ENCODE results near the gene PXDN.

Gene PXDN

GRCh38 chr2:1691366-1691765, 52.9 kb downstream of the PXDN start (continued):
- no peak for TF ChIP-seq ZNF398 (tag by site-specific recombination; IDR thresholded peaks at IDR 0.05)
- TF ChIP-seq ZNF529 (tag by site-specific recombination; IDR thresholded peaks at IDR 0.05; ENCODE audit: insufficient replicate concordance) = no peak
- TF ChIP-seq ZNF121 (tag by site-specific recombination; IDR thresholded peaks at IDR 0.05) = no peak
- TF ChIP-seq ZNF777 (tag by site-specific recombination; IDR thresholded peaks at IDR 0.05; ENCODE audit: borderline replicate concordance) = no peak
- TF ChIP-seq ZNF184 (tag by site-specific recombination; IDR thresholded peaks at IDR 0.05) = no peak
- no peak for TF ChIP-seq ZNF391 (tag by site-specific recombination; IDR thresholded peaks at IDR 0.05; ENCODE audit: borderline replicate concordance, low read depth)
- TF ChIP-seq ZNF114 (tag by site-specific recombination; IDR thresholded peaks at IDR 0.05) = no peak
- TF ChIP-seq ZBTB8A (tag by site-specific recombination; IDR thresholded peaks at IDR 0.05) = no peak
- no peak for TF ChIP-seq ZSCAN4 (tag by site-specific recombination; IDR thresholded peaks at IDR 0.05)
- TF ChIP-seq ZNF239 (tag by site-specific recombination; IDR thresholded peaks at IDR 0.05) = no peak
- TF ChIP-seq ZNF2 (tag by site-specific recombination; IDR thresholded peaks at IDR 0.05) = no peak

GRCh38 chr2:1690056-1690775, 54.1 kb downstream of the PXDN start:
- Histone ChIP-seq H3K27ac (ENCODE audit: extremely low read depth, low read depth, low read length) (no peak overlapping the region), H3K9me3 (ENCODE audit: control insufficient read depth, insufficient read depth, low read depth, low read length) (no peaks in the 10 kb centered on the region), H3K4me3 (ENCODE audit: low read depth, low read length) (no peak overlapping the region), H3K36me3 (ENCODE audit: control insufficient read depth in 2 of 2, insufficient read depth in 1 of 2, low read length in 2 of 2) (peaks cover 4 to 45% of the 10 kb centered on the region in 2 experiments; a peak in 2 of 3 replicates), H3K4me1 (ENCODE audit: control insufficient read depth, insufficient read depth, low read length) (no peaks in the 10 kb centered on the region)
- ChIA-PET CTCF (interaction anchor here (1.1 kb wide), 3 partner anchors 40 to 79 kb away, joined by 3 to 5 read pairs (median 3); no protein-coding TSS in a partner anchor), POLR2A (no interaction called here)
- TF ChIP-seq ZNF398 (tag by site-specific recombination; IDR thresholded peaks at IDR 0.05) (no peak), ZNF629 (tag by site-specific recombination; IDR thresholded peaks at IDR 0.05) (no peak), ZIC2 (tag by site-specific recombination; IDR thresholded peaks at IDR 0.05) (no peak), ZNF48 (tag by site-specific recombination; IDR thresholded peaks at IDR 0.05) (no peak), ZBTB20 (tag by site-specific recombination; IDR thresholded peaks at IDR 0.05) (no peak), KLF7 (tag by site-specific recombination; IDR thresholded peaks at IDR 0.05; ENCODE audit: borderline replicate concordance) (no peak), ZNF513 (tag by site-specific recombination; IDR thresholded peaks at IDR 0.05) (no peak)

Data from HEK293 (cell line).